ENCODE measurements around the gene GANAB.
"Not testable (repeated sequence)": the region's sequence is repeated elsewhere in the genome, so short reads cannot be mapped to it uniquely, and the experiment has no call there.

GANAB gene

DNA sequence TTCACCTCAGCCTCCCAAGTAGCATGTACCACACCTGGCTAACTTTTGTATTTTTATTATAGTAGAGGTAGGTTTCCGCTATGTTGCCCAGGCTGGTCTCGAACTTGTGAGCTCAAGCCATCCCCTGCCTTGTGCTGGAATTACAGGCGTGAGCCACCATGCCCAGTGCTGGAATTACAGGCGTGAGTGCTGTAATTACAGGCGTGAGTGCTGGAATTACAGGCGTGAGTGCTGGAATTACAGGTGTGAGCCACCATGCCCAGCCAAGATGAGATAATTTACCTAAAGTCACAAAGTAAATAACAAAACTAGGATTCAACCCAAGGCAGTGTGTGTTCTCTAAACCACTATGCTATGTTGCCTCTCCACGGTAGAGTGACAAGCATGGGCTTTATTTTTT, 36.1 kb upstream of the GANAB start:
- Histone ChIP-seq H3K36me3 (ENCODE audit: insufficient read depth, insufficient read length, low read length) (peaks cover 8% of the 10 kb centered on the region), H3K9ac (ENCODE audit: insufficient read length, low read depth) (no peak overlapping the region), H3K9me3 (ENCODE audit: insufficient read depth, low read length) (no peaks in the 10 kb centered on the region), H3K4me3 (ENCODE audit: insufficient read length, low read depth) (no peak overlapping the region), H3K4me1 (ENCODE audit: insufficient read depth, insufficient read length) (peaks cover under 1% of the 10 kb centered on the region), H3K27me3 (ENCODE audit: insufficient read depth, insufficient read length) (no peaks in the 10 kb centered on the region)
- DNase-seq (ENCODE audit: low read depth, low spot score) = no peak
- TF ChIP-seq ZNF274 (IDR thresholded peaks at IDR 0.05; ENCODE audit: low read depth, low read length) = no peak
- TF ChIP-seq SUZ12 (IDR thresholded peaks at IDR 0.05; ENCODE audit: extremely low read depth, insufficient read depth, insufficient read length) = no peak
- TF ChIP-seq YY1 (IDR thresholded peaks at IDR 0.05; ENCODE audit: insufficient read depth, insufficient read length) = no peak

DNA sequence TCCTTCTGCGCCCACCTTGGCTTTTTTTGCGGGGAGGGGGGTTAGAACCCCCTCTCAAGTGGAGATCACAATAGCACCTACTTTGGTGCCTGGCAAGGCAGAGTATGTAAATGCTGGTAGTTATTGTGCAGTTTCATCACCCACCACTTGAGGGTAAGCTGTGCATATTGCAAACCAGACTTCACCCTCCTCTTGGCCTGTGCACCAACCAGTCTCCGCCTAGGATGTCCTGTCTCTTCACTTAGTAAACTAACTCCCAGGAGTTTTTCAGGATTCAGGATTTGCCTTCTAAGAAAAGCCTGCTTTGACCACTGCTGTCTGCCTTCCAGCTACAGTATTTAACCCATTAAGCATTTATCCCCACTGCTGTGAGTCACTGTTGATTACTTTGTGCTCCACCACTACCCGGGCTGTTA, 34.4 kb upstream of the GANAB start:
- no peak for DNase-seq (ENCODE audit: low read depth, low spot score)
- H3K9me3 ChIP-seq (ENCODE audit: insufficient read depth, low read length) = no peaks in the 10 kb centered on the region
- H3K36me3 ChIP-seq (ENCODE audit: insufficient read depth, insufficient read length, low read length) = peaks cover 20% of the 10 kb centered on the region
- H3K4me3 ChIP-seq (ENCODE audit: insufficient read length, low read depth) = no peak overlapping the region
- H3K4me1 ChIP-seq (ENCODE audit: insufficient read depth, insufficient read length) = peaks cover 3% of the 10 kb centered on the region
- no peak overlapping the region for H3K9ac ChIP-seq (ENCODE audit: insufficient read length, low read depth)
- no peak for TF ChIP-seq SUZ12 (IDR thresholded peaks at IDR 0.05; ENCODE audit: extremely low read depth, insufficient read depth, insufficient read length)
- no peak for TF ChIP-seq ZNF274 (IDR thresholded peaks at IDR 0.05; ENCODE audit: low read depth, low read length)
- TF ChIP-seq YY1 (IDR thresholded peaks at IDR 0.05; ENCODE audit: insufficient read depth, insufficient read length) = no peak
- no peaks in the 10 kb centered on the region for H3K27me3 ChIP-seq (ENCODE audit: insufficient read depth, insufficient read length)

DNA sequence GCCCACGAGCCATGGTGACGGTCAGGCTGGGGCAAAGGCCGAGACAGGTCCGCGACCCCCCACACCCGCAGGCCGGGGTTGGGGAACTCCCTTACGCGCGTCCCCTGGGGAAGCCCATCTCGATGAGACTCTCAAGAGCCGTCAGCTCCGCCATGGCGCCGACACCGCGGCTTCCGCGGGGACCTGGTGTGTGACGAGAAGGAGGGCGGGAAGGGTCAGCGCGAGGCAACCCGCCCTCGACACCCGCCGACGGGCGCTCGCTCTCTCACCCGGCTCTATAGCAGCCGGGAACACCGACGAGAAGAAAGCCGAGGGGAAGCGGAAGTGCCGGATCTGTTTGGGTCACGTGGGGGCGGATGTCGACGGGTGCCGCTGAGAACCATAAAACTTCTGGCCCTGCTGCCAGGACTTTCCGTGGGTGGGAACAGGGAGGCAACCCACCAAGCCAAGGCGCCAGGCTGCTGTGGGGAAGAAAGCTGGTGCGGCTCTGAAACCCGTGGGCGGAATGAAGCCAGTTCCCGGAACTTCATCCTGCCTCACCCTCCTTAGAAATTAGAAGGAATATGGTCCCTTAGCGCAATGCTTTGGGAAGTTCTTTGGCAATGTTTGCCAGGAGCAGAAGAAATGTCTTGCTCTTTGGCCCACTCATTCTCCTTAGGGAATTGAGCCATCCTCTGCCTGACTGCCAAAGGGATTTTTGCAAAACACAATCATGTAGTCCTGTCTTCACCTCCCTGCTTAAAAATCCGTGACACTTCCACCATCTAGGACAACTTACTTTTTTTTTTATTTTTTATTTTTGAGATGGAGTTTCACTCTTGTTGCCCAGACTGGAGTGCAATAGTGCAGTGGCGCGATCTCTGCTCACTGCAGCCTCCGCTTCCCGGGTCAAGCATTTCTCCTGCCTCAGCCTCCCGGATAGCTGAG, 32.6 kb upstream of the GANAB start, which contains the start of gene UBXN1:
TSS of gene UBXN1 (minus strand) at position 304 of the 927 bp plus-strand sequence. CDS start at position 154, 150 bp downstream.
- peak within 1 kb of the TSS; percentile 97 for H3K4me3 ChIP-seq (ENCODE audit: insufficient read length, low read depth)

DNA sequence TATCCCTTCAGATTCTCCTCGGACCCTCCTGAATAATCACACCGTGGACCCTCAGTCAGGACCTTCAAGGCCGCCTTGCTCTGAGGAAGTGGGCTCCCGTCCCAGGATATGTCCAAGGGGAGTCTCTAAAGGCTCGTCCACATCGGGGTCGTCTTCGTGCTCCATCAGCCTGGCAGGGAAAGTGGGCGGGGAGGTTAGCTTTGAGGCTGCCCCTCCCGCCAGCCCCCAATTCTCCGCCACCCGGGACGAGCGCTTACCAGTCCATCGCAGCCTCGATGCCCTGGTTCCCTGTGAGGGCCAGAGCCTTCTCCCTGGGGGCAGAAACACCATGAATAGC, 32.0 kb upstream of the GANAB start:
- no peak for DNase-seq (ENCODE audit: low read depth, low spot score)
- Histone ChIP-seq H3K27me3 (ENCODE audit: insufficient read depth, insufficient read length) (no peaks in the 10 kb centered on the region), H3K36me3 (ENCODE audit: insufficient read depth, insufficient read length, low read length) (peaks cover 40% of the 10 kb centered on the region), H3K9me3 (ENCODE audit: insufficient read depth, low read length) (no peaks in the 10 kb centered on the region), H3K9ac (ENCODE audit: insufficient read length, low read depth) (peak overlapping the region; percentile 98), H3K4me3 (ENCODE audit: insufficient read length, low read depth) (peak overlapping the region; percentile 97), H3K4me1 (ENCODE audit: insufficient read depth, insufficient read length) (peaks cover 3% of the 10 kb centered on the region)
- TF ChIP-seq ZNF274 (IDR thresholded peaks at IDR 0.05; ENCODE audit: low read depth, low read length) = no peak

More for the DNA sequence above, 32.6 kb upstream of the GANAB start, which contains the start of gene UBXN1:
- Histone ChIP-seq H3K4me1 (ENCODE audit: insufficient read depth, insufficient read length) (peaks cover 3% of the 10 kb centered on the region), H3K9me3 (ENCODE audit: insufficient read depth, low read length) (no peaks in the 10 kb centered on the region), H3K27me3 (ENCODE audit: insufficient read depth, insufficient read length) (no peaks in the 10 kb centered on the region), H3K36me3 (ENCODE audit: insufficient read depth, insufficient read length, low read length) (peaks cover 33% of the 10 kb centered on the region), H3K9ac (ENCODE audit: insufficient read length, low read depth) (peak within 1 kb of the TSS; percentile 98)
- no peak for DNase-seq (ENCODE audit: low read depth, low spot score)
- no peak for TF ChIP-seq YY1 (IDR thresholded peaks at IDR 0.05; ENCODE audit: insufficient read depth, insufficient read length)
- no peak for TF ChIP-seq SUZ12 (IDR thresholded peaks at IDR 0.05; ENCODE audit: extremely low read depth, insufficient read depth, insufficient read length)
- TF ChIP-seq ZNF274 (IDR thresholded peaks at IDR 0.05; ENCODE audit: low read depth, low read length) = no peak

DNA sequence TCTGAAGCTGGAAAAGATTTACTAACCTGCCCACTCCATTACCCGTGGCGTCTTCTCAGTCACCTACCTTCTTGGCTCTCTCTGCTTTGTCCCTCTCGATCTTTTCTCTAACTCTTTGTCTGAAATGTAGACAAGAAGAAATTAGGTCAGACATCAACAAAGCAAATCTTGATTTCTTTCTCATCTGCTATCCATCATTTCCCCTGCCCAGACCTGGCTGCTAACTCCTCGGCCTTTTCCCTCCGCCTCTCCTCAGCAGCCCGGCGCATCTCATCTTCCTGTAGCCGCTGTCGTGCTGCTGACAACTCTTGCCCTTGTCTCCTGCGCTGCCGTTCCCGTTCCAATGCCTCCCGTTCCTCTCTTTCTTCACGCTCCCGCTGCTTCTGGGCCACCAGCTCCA, 31.3 kb upstream of the GANAB start:
- Histone ChIP-seq H3K4me1 (ENCODE audit: insufficient read depth, insufficient read length) (peaks cover 5% of the 10 kb centered on the region), H3K36me3 (ENCODE audit: insufficient read depth, insufficient read length, low read length) (peaks cover 47% of the 10 kb centered on the region), H3K9ac (ENCODE audit: insufficient read length, low read depth) (peak overlapping the region; percentile 98), H3K4me3 (ENCODE audit: insufficient read length, low read depth) (peak overlapping the region; percentile 97), H3K9me3 (ENCODE audit: insufficient read depth, low read length) (no peaks in the 10 kb centered on the region), H3K27me3 (ENCODE audit: insufficient read depth, insufficient read length) (no peaks in the 10 kb centered on the region)
- no peak for TF ChIP-seq YY1 (IDR thresholded peaks at IDR 0.05; ENCODE audit: insufficient read depth, insufficient read length)
- no peak for TF ChIP-seq SUZ12 (IDR thresholded peaks at IDR 0.05; ENCODE audit: extremely low read depth, insufficient read depth, insufficient read length)
- no peak for TF ChIP-seq ZNF274 (IDR thresholded peaks at IDR 0.05; ENCODE audit: low read depth, low read length)
- DNase-seq (ENCODE audit: low read depth, low spot score) = no peak

DNA sequence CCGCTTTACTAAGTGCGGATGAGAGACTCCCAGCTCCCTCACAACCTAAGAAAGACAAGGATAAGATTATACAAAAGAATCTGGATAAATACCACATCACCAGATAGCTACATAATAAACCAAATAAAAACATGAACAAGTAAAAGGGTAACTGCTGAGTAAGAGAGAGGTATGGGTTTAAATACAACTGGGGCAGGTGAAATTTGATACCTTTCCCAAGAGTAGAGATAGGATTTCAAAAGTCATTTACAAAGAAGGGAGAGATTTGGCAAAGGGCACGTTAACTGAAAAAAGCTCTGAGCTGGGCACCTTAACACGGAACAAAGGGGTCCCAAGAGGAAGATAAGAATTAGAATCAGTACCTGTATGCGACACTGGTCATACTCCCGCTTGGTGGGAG, 30.7 kb upstream of the GANAB start:
- Histone ChIP-seq H3K4me3 (ENCODE audit: insufficient read length, low read depth) (no peak overlapping the region), H3K9me3 (ENCODE audit: insufficient read depth, low read length) (no peaks in the 10 kb centered on the region), H3K9ac (ENCODE audit: insufficient read length, low read depth) (peak overlapping the region; percentile 23), H3K4me1 (ENCODE audit: insufficient read depth, insufficient read length) (peaks cover 5% of the 10 kb centered on the region), H3K27me3 (ENCODE audit: insufficient read depth, insufficient read length) (no peaks in the 10 kb centered on the region), H3K36me3 (ENCODE audit: insufficient read depth, insufficient read length, low read length) (peaks cover 48% of the 10 kb centered on the region)
- no peak for TF ChIP-seq YY1 (IDR thresholded peaks at IDR 0.05; ENCODE audit: insufficient read depth, insufficient read length)
- no peak for TF ChIP-seq SUZ12 (IDR thresholded peaks at IDR 0.05; ENCODE audit: extremely low read depth, insufficient read depth, insufficient read length)
- TF ChIP-seq ZNF274 (IDR thresholded peaks at IDR 0.05; ENCODE audit: low read depth, low read length) = no peak
- no peak for DNase-seq (ENCODE audit: low read depth, low spot score)

DNA sequence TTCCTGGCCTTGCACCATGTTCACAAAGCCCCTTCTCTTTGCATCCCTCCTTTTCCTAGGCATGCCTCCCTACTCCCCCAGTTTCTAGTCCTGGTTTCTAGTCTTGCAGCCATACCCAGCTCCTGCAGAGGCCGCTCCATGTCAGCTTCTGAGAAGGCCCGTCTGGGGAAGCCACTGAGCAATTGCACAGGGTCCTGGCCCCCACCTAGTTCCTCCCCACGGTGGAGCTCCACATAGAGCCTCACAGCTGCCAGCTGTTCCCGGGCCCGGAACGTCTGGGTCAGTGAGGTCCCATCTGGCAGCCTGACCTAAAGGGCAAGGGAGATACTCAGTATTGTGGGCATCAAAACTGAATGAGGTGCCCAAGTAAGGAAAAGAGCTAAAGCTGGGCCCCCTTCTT, 30.3 kb upstream of the GANAB start:
- H3K27me3 ChIP-seq (ENCODE audit: insufficient read depth, insufficient read length) = no peaks in the 10 kb centered on the region
- H3K36me3 ChIP-seq (ENCODE audit: insufficient read depth, insufficient read length, low read length) = peaks cover 48% of the 10 kb centered on the region
- H3K9ac ChIP-seq (ENCODE audit: insufficient read length, low read depth) = no peak overlapping the region
- TF ChIP-seq ZNF274 (IDR thresholded peaks at IDR 0.05; ENCODE audit: low read depth, low read length) (no peak), SUZ12 (IDR thresholded peaks at IDR 0.05; ENCODE audit: extremely low read depth, insufficient read depth, insufficient read length) (no peak), YY1 (IDR thresholded peaks at IDR 0.05; ENCODE audit: insufficient read depth, insufficient read length) (no peak)
- no peak overlapping the region for H3K4me3 ChIP-seq (ENCODE audit: insufficient read length, low read depth)
- H3K9me3 ChIP-seq (ENCODE audit: insufficient read depth, low read length) = no peaks in the 10 kb centered on the region
- peaks cover 5% of the 10 kb centered on the region for H3K4me1 ChIP-seq (ENCODE audit: insufficient read depth, insufficient read length)
- DNase-seq (ENCODE audit: low read depth, low spot score) = no peak

DNA sequence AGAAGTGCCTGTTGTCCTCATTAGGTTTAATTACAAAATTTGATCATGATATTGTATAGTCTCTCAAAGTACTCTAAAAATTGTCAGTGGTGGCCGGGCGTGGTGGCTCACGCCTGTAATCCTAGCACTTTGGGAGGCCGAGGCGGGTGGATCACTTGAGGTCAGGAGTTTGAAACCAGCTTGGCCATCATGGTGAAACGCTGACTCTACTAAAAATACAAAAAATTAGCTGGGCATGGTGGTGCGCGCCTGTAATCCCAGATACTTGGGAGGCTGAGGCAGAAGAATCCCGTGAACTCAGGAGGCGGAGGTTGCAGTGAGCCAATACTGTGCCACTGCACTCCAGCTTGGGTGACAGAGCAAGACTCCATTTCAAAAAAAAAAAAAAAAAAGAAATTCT, 29.0 kb upstream of the GANAB start:
- H3K4me3 ChIP-seq (ENCODE audit: insufficient read length, low read depth); H3K4me1 ChIP-seq (ENCODE audit: insufficient read depth, insufficient read length); DNase-seq (ENCODE audit: low read depth, low spot score); H3K9ac ChIP-seq (ENCODE audit: insufficient read length, low read depth); H3K27me3 ChIP-seq (ENCODE audit: insufficient read depth, insufficient read length); H3K9me3 ChIP-seq (ENCODE audit: insufficient read depth, low read length): not testable (repeated sequence)
- peaks cover 48% of the 10 kb centered on the region for H3K36me3 ChIP-seq (ENCODE audit: insufficient read depth, insufficient read length, low read length)

Measured in NT2/D1 (cell line).